AG08396 (cell line): Measurements from ENCODE around the gene CYTH3.

Experiments
- DNase-seq: peaks from one replicate; pipeline ENCODE4 v3.0.0; 2012; ENCODE audit warnings: low spot score, mixed read lengths

CYTH3 gene

GRCh38 chr7:6165521-6166320 lies 106.7 kb downstream of the CYTH3 start:
- DNase-seq: no peak

GRCh38 chr7:6165075-6165474 lies 107.3 kb downstream of the CYTH3 start:
- DNase-seq: no peak

- no peak for DNase-seq
These were observed 107.9 kb downstream of the CYTH3 start for GRCh38 chr7:6164491-6164890.

GRCh38 chr7:6164010-6164409 lies 108.4 kb downstream of the CYTH3 start:
- DNase-seq: no peak

GRCh38 chr7:6163402-6163801 lies 109.0 kb downstream of the CYTH3 start:
- DNase-seq: no peak

GRCh38 chr7:6162650-6163366 lies 109.6 kb downstream of the CYTH3 start:
- DNase-seq: no peak

GRCh38 chr7:6162331-6162620 lies 110.1 kb downstream of the CYTH3 start:
- no peak for DNase-seq

- DNase-seq: no peak
These were observed 110.7 kb downstream of the CYTH3 start for GRCh38 chr7:6161463-6162330.

- peak; percentile 92 for DNase-seq
These were observed 112.2 kb downstream of the CYTH3 start for GRCh38 chr7:6160191-6160623.

- no peak for DNase-seq
These were observed 112.8 kb downstream of the CYTH3 start for GRCh38 chr7:6159524-6160031.

- no peak for DNase-seq
These were observed 113.3 kb downstream of the CYTH3 start for GRCh38 chr7:6159097-6159483.

- no peak for DNase-seq
These were observed 113.9 kb downstream of the CYTH3 start for GRCh38 chr7:6158424-6159096.

- no peak for DNase-seq
These were observed 114.6 kb downstream of the CYTH3 start for GRCh38 chr7:6157685-6158423.

GRCh38 chr7:6156734-6157133 lies 115.7 kb downstream of the CYTH3 start:
- DNase-seq: no peak

GRCh38 chr7:6155596-6155995 lies 116.8 kb downstream of the CYTH3 start:
- no peak for DNase-seq

GRCh38 chr7:6154542-6155404 lies 117.7 kb downstream of the CYTH3 start:
- DNase-seq: no peak

GRCh38 chr7:6153646-6154541 lies 118.5 kb downstream of the CYTH3 start:
- no peak for DNase-seq

GRCh38 chr7:6151994-6152735 lies 120.3 kb downstream of the CYTH3 start:
- no peak for DNase-seq
